T-helper 17 cell (primary cell): ENCODE results near the gene CORO7. TPM values are rescaled to one million over a fixed set of nuclear protein-coding genes. Genes with fewer than 3 reads are reported as not detected.

Experiments used
- ATAC-seq: fragments of 150-1000 bp; cut with Tn5 transposase; 2 replicates; pipeline ENCODE4 v1.10.0; 2021; ENCODE audit warnings: mild to moderate bottlenecking, moderate library complexity
- DNase-seq, 3 donors: peaks; one replicate each; pipeline versions ENCODE4 v3.0.0 to v3.0.0-alpha.2; 2020 to 2021
- H3K9me3 ChIP-seq: one replicate; pipeline ENCODE4 v1.7.0; 2013; ENCODE audit warnings: low read length, mild to moderate bottlenecking; ENCODE audit not compliant: control insufficient read depth, poor library complexity, severe bottlenecking
- H3K27ac Mint-ChIP-seq: one replicate; pipeline ENCODE4 v1.8.0; 2022; ENCODE audit warnings: mild to moderate bottlenecking, moderate library complexity, mixed read lengths
- H3K27me3 Mint-ChIP-seq: one replicate; pipeline ENCODE4 v1.8.0; 2022; ENCODE audit warnings: mixed read lengths
- H3K36me3 Mint-ChIP-seq: one replicate; pipeline ENCODE4 v1.8.0; 2022; ENCODE audit warnings: low read depth, mixed read lengths
- H3K4me1 Mint-ChIP-seq: one replicate; pipeline ENCODE4 v1.8.0; 2022; ENCODE audit warnings: mild to moderate bottlenecking, mixed read lengths
- H3K4me3 Mint-ChIP-seq: one replicate; pipeline ENCODE4 v1.8.0; 2022; ENCODE audit warnings: mild to moderate bottlenecking, moderate library complexity, mixed read lengths
- total RNA-seq, 4 donors: library from RNA in 2 of 4; stranded (reverse) in 2 of 4; gene quantifications; one replicate each; pipeline ENCODE4 v1.2.3 and lab custom pipeline; 2022 to 2026

The CORO7 gene
- total RNA-seq, 2 donors from 2014 or later: 733 to 757 TPM

DNA sequence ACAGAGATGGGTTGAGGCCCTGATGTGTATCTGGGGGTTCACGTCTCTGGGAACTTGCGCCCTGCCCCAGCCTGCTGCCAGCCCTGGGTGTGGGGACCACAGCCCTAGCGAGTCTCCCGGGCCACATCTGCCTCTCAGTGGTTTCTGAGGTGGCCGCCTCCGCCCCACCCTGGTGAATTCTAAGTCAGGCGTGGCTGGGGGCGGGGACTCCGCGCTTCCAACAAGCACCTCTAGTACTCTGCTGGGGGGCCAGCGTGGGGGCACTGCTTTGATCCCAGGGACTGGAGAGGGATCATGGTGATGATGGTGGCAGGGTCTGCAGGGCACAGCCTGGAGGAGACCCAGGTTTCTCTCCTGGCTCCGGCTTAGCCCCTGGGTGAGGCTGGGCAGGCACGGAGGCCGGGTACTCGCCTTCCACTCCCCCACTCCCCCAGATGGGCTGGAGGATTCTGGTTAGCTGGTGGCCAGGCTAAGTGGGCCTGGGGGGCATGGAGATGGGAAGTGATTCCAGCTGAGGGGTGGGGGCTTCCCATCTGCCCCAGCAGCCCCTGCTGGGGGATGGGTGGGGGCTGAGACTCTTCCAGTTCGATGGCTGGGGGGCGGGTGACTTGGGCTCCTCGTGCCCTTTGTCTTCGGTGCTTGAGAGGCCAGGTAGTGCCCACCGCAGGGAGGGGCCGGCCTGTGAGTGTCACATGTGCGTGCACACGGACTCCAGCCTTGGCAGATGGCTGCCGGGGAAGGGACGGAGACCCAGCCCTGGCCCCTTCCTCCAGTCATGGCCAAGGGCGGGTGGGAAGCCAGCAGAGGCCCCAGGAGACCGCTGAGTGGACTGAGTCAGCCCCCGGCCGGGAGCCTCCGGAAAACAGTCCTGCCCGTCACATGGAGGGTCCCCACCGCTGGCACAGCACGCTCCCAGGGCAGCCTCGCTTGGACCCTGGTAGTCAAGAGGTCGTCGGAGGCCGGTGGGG, 96.7 kb downstream of the CORO7 start:
- peak; percentile 43 to 50 (median 44) for DNase-seq
- H3K27ac Mint-ChIP-seq: no peak overlapping the region
- H3K4me1 Mint-ChIP-seq: peaks cover 7% of the 10 kb centered on the region
- ATAC-seq: peak; percentile 87
- H3K36me3 Mint-ChIP-seq: no peaks in the 10 kb centered on the region
- H3K4me3 Mint-ChIP-seq: no peak overlapping the region
- H3K27me3 Mint-ChIP-seq: peaks cover 3% of the 10 kb centered on the region
- H3K9me3 ChIP-seq: no peaks in the 10 kb centered on the region

DNA sequence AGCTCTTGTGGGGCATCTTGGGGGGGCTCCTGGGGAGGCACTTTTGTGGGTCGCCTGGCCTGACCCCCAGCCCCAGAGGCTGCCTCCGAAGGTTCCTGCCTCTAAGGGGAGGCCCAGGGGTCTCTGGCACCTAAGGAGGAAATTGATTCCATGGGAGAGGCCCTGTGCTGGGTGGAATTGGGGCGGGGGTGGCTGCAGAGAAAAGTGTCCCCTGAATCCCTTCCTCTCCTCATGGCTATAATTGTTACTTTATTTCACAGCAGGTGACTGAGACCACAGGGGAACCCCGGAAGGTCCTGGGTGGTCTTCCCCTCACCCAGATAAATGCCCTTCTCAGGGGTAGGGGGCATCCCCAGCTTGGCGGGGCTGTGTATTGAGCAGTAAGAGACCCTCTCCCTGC, 97.4 kb downstream of the CORO7 start:
- no peak overlapping the region for H3K4me3 Mint-ChIP-seq
- no peak overlapping the region for H3K27ac Mint-ChIP-seq
- peaks cover 2% of the 10 kb centered on the region for H3K36me3 Mint-ChIP-seq
- H3K27me3 Mint-ChIP-seq: peaks cover 10% of the 10 kb centered on the region
- peaks cover 15% of the 10 kb centered on the region for H3K4me1 Mint-ChIP-seq
- no peaks in the 10 kb centered on the region for H3K9me3 ChIP-seq
- DNase-seq: no peak
- no peak for ATAC-seq

DNA sequence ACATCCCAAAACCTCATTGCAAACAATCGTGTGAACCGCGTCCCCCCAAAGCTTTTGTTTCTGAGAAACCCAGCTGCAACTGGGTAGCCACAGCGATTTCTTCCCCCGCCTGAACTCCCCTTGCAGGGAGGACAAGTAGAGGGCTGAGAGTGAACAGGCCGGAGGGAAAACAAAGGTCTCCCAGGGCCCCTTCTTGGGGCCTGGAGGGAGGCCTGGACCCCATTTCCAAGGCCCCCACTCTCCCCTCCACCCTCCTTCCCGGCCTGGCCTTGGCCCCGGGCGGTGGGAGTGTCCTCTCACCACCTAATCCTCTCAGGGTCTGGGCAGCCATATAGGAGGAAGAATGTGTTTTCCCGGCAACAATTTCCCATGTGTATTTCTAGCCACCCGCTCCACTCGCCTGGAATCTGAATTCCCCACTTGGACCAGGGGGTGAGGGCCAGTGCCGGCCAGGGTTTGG, 97.9 kb downstream of the CORO7 start:
- peaks cover 2% of the 10 kb centered on the region for H3K36me3 Mint-ChIP-seq
- H3K27me3 Mint-ChIP-seq: peaks cover 12% of the 10 kb centered on the region
- H3K4me3 Mint-ChIP-seq: no peak overlapping the region
- DNase-seq: no peak
- no peaks in the 10 kb centered on the region for H3K9me3 ChIP-seq
- peaks cover 15% of the 10 kb centered on the region for H3K4me1 Mint-ChIP-seq
- ATAC-seq: no peak
- no peak overlapping the region for H3K27ac Mint-ChIP-seq

DNA sequence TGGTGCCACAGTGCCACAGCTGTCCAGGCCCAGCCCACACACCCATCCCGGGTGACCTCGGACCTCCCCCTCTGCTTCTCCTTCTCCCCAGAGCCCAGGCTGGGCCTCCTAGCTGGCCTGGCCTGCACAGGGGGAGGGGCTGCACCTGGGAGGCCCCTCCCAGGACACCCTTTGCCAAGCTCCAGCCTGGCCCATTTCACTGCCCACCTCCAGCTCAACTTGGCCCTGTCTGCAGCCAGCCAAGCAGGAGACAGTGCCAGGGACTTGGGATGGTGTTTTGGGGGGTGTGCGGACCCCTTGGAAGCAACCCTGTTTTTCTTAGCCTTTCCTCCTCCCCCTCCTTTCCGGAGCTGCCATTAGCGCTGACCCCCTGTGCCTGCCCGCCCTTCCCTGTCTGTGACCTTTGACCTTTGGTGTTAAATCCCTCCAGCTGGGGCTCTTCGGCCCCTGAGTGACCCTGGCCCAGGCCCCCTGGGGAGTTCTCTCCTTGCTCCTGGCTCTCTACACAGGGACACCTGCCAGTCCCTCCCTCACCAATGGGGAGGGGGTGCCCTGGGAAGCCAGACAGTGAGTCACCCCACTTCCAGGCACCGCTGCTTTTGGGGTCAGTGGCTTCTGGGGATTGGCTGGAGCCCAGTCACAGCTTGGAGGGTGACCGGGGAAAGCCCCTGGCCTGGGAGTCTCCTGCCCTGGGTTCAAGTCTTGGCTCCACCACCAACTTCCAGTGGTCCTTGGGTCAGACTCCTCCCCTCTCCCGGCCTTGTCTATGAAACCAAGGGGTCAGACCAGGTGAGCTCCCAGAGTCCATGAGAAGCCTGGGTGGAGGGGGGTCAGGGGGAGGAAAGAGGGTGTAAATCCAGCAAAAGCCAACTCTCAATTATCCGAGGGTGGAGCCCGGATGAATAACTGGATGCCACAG, 98.6 kb downstream of the CORO7 start:
- no peak overlapping the region for H3K27ac Mint-ChIP-seq
- no peak for ATAC-seq
- H3K9me3 ChIP-seq: no peaks in the 10 kb centered on the region
- DNase-seq: no peak
- peaks cover 2% of the 10 kb centered on the region for H3K36me3 Mint-ChIP-seq
- peaks cover 15% of the 10 kb centered on the region for H3K4me1 Mint-ChIP-seq
- H3K27me3 Mint-ChIP-seq: peaks cover 12% of the 10 kb centered on the region
- H3K4me3 Mint-ChIP-seq: peak overlapping the region; percentile 75

DNA sequence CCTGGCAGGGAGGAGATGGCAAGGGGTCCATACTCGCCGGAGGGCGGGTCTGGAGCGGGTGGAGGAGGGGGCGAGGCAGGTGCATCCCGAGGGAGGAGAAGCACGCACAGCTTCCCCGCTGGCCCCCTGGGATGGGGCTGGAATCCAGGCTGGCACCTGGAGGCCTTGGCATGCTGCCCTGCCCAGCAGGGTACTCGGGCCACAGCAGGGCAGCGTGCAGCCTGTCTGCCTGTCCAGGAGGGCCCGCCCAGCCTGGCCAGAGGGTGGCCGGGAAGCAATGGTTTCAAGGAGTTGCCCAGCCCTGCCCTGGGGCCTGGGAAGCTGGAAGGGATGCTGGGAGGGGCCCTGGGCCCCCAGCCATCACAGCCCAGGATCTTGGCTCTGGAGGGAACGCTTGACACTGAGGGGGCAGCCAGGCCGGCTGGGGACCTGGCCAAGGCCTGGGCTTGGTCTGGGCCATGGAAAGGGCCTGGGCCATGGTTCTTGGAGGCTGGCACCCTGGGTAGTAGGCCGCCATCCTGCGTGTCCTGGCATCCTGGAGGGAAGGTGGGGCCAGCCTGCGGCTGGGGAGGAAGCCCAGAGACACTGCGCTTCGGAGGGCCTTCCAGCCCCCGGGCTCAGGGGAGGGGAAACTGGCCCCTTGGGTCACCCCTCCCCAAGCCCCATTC, 99.4 kb downstream of the CORO7 start:
- Mint-ChIP-seq H3K27me3 (peaks cover 12% of the 10 kb centered on the region), H3K27ac (no peak overlapping the region), H3K4me3 (peak overlapping the region; percentile 75), H3K36me3 (peaks cover 2% of the 10 kb centered on the region), H3K4me1 (peaks cover 15% of the 10 kb centered on the region)
- DNase-seq: no peak
- no peaks in the 10 kb centered on the region for H3K9me3 ChIP-seq
- no peak for ATAC-seq

DNA sequence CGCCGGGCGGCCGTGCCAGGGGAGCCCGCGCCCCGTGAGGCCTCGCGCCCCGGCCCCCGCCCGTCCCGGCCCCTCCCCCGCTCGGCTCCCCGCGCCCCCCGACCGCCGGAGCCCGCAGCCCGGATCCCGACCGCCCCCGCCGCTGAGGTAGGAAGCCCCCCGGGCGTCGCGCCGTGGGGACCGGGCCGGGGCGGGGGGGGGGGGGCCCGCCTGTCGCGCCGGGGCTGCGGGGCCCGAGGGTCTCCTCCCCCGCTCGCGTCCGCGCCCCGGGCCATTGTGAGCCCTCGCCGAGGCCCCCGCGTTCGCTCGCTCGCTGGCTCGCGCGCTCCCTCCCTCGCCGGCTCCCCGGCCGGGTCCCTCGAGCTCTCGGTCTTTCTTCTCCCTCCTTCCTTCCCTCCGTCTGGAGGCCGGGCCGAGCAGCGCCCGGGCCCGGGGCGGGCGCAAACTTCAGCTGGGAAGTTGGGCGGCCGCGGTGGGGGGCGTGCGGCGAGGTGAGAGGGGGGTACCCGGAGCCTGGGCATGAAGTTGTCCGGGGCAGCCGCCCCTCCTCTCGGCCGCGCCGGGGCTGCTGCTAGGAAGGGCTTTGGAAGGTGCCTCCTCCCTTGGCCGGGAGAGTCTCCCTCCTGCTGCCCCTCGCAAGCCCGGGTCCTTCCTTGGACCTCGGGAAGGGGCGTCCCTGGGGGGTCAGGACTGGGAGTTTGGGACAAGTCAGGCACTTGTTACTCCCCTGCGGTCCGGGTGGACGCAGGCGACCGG, 100.1 kb downstream of the CORO7 start:
- no peaks in the 10 kb centered on the region for H3K9me3 ChIP-seq
- peaks cover 12% of the 10 kb centered on the region for H3K27me3 Mint-ChIP-seq
- peak overlapping the region; percentile 75 for H3K4me3 Mint-ChIP-seq
- H3K36me3 Mint-ChIP-seq: peaks cover 2% of the 10 kb centered on the region
- peaks cover 15% of the 10 kb centered on the region for H3K4me1 Mint-ChIP-seq
- no peak for DNase-seq
- no peak for ATAC-seq
- H3K27ac Mint-ChIP-seq: no peak overlapping the region

DNA sequence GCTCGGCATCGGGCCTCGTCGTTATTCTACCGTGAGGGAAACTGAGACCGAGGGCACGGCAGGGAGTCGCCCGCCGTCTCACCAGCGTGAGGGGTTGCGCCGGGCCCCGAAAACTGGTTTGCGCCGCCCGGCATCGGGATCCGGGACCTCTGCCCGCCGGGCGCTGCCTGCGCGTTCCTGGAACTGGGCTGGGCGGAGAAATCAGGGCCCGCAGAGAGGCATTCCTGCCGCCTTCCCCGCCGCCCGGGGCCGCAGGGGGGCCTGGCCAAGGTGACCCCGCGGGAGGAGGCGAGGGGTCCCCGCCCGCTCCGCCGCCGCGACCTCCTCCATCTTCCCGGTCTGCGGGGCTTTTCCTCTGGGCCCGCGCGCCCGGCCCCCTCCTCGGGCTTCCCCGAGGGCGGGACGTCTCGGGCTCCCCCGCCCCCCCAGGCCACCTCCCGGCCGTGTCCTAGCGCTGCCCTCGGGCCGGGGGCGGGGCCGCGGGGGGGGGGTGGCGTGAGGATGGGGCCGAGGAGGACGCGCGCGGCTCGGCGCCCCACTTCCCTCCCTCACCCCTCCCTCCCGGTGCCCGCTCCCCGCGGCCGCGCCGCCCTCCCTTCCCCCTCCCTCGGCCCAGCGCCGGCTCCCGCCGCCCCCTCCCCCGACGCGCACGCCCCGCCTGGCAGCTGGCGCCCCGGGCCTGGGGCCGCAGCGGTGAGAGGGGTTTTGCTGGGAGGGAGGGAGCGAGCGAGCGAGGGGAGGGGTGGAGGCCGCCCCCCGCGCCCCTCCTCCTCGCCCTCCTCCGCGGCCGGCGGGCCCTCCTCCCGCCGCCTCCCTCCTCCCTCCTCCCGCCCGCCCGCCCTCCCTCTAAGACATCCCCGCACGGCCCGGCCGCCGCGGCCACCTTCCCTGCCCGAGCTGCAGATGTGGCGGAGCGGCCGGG, 100.9 kb downstream of the CORO7 start, which contains the start of gene GLIS2:
Gene GLIS2 (plus strand): TSS at position 882 of the 922 bp plus-strand sequence. CDS start 16,214 bp downstream, outside the sequence.
- no peaks in the 10 kb centered on the region for H3K9me3 ChIP-seq
- peak in 2 of 3 donors; percentile 49 to 55 for DNase-seq
- H3K27me3 Mint-ChIP-seq: peaks cover 12% of the 10 kb centered on the region
- ATAC-seq: peak; percentile 23
- H3K4me1 Mint-ChIP-seq: peaks cover 15% of the 10 kb centered on the region
- H3K4me3 Mint-ChIP-seq: peak within 1 kb of the TSS; percentile 96
- peak within 1 kb of the TSS; percentile 62 for H3K27ac Mint-ChIP-seq
- H3K36me3 Mint-ChIP-seq: peaks cover 2% of the 10 kb centered on the region

DNA sequence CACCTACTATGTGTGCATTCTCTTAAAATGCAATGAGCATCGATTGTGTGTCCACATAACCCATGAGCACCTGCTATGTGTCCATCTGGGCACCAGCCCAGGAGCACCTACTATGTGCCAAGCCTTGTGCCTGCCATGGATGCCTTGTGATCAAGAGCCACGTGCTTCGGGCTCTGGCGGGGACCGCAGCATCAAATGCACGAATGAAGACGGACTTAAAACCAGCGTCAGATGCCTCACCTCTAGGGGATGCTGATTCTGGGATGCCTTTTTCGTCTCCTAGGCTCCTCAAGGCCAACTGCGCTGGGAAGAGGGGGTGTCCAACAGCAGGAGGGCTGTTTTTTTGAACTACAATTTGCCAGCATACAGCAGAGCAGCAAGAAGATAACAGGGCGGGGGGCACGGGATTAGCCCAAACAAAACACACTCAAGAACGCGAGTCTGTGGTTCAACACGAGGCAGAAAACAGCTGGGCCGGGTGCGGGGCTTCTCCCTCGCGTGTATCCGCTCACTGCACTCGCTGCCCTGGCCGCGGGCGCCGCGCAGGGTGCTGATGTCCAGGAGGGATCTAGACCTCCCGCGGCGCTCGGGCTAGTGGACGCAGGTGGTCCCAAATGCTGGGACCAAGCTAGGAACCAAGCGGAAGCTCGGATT, 101.7 kb downstream of the CORO7 start:
- peak; percentile 27 for ATAC-seq
- H3K27ac Mint-ChIP-seq: peak overlapping the region; percentile 62

DNA sequence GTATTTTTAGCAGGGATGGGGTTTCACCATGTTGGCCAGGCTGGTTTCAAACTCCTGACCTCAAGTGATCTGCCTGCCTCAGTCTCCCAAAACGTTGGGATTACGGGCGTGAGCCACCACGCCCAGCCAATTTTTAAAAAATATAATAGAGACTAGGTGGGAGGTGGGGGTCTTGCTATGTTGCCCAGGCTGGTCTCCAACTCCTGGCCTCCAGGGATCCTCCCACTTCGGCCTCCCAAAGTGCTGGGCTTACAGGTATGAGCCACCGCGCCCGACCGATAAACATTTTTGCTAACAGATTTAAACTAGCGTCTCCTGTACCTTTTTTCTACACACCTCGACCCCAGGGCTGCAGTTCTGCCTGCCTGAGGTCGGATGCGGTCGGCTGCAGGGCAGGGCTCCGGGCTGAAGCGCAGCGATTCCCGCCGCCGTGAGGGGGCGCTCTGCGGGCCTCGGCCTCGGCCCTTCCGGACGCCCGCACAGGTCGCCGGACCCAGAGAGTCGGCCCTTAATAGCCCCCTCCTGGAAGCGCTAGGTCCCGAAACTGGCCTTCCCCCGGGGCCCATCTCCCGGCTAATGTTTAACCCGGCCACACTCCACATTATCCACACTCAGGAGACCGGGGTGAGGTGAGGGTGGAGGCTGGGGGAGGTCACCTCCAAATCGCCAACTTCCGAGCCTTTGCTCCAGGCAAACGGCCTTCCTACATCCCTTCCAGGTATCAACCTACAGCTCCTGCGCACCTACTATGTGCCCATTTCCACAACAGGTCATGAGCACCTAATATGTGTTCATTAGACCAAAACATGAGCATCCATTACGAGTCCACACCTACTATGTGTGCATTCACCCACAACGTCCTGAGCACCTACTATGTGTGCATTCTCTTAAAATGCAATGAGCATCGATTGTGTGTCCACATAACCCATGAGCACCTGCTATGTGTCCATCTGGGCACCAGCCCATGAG, 102.5 kb downstream of the CORO7 start:
- Mint-ChIP-seq H3K4me3 (peak overlapping the region; percentile 96), H3K36me3 (peaks cover 2% of the 10 kb centered on the region), H3K27me3 (peaks cover 12% of the 10 kb centered on the region), H3K4me1 (peaks cover 11% of the 10 kb centered on the region), H3K27ac (peak overlapping the region; percentile 62)
- ATAC-seq (no peak), DNase-seq (no peak)
- no peaks in the 10 kb centered on the region for H3K9me3 ChIP-seq

More for the DNA sequence above, 101.7 kb downstream of the CORO7 start:
- H3K27me3 Mint-ChIP-seq: peaks cover 12% of the 10 kb centered on the region
- no peaks in the 10 kb centered on the region for H3K9me3 ChIP-seq
- H3K4me1 Mint-ChIP-seq: peaks cover 15% of the 10 kb centered on the region
- peaks cover 2% of the 10 kb centered on the region for H3K36me3 Mint-ChIP-seq
- H3K4me3 Mint-ChIP-seq: peak overlapping the region; percentile 96
- no peak for DNase-seq

DNA sequence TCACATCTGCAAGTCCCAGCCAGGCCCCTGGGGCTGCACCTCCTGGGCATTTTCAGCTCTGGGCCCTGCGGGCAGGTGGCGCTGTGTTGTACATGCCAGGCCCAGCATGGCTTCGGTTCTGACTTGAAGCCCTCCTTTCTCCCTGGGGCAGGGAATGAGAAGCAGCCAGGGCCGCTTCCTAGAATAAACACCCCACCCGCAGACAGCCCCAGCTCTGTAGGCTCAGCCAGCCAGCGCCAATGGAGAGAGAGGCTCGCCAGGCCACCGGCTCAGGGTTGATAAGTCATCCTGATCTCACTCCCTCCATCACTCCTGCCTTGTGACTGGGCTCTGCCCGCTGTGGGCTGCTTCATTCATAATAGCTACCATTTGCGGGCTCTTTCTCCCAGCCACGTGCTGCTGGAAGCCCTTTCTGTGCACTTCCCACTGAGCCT, 106.5 kb downstream of the CORO7 start:
- H3K27ac Mint-ChIP-seq: no peak overlapping the region
- H3K4me1 Mint-ChIP-seq: peaks cover 25% of the 10 kb centered on the region
- no peak overlapping the region for H3K4me3 Mint-ChIP-seq
- H3K36me3 Mint-ChIP-seq: peaks cover 2% of the 10 kb centered on the region
- DNase-seq (peak; percentile 32 to 55 (median 42)), ATAC-seq (no peak)
- peaks cover 11% of the 10 kb centered on the region for H3K27me3 Mint-ChIP-seq
- H3K9me3 ChIP-seq: no peaks in the 10 kb centered on the region
